OCI-LY7 (cell line): ENCODE results near the gene CABCOCO1. TPM values are rescaled to one million over a fixed set of nuclear protein-coding genes. Genes with fewer than 3 reads are reported as not detected.

Experiments used
- BruUV-seq: library from RNA; stranded (reverse); fragments of 400-500 nt; replicated peaks from 2 replicates; lab custom pipeline; 2021; lab: Mats Ljungman, UMichigan
- CTCF ChIA-PET: fragments of 300-600 bp; sonication (Branson Sonifier 250); formaldehyde crosslinking; loops from one replicate; lab custom pipeline; 2022; ENCODE audit warnings: antibody characterized with exemption; ENCODE audit not compliant: unreplicated experiment; lab: Charles Lee
- POLR2A ChIA-PET: fragments of 300-600 bp; sonication (Branson Sonifier 250); formaldehyde crosslinking; loops from one replicate; lab custom pipeline; 2022; ENCODE audit warnings: antibody characterized with exemption; lab: Charles Lee
- DNase-seq: peaks from one replicate; pipeline ENCODE4 v3.0.0-alpha.2; 2015; ENCODE audit warnings: low spot score
- H2AFZ ChIP-seq: fragments of 200-600 bp; sonication (generic), shearing (Covaris generic); 2 replicates; pipeline ENCODE4 v1.6.1; 2014; ENCODE audit warnings: mild to moderate bottlenecking, antibody characterized with exemption, low read length, moderate library complexity
- H3K27ac ChIP-seq: fragments of 200-600 bp; sonication (generic); 2 replicates; pipeline ENCODE4 v1.5.1; 2014; ENCODE audit warnings: mixed run types, low read depth, mild to moderate bottlenecking, moderate library complexity, low read length, inconsistent platforms; ENCODE audit not compliant: poor library complexity, severe bottlenecking
- H3K36me3 ChIP-seq: fragments of 200-600 bp; sonication (generic); 2 replicates; pipeline ENCODE4 v1.6.1; 2014; ENCODE audit warnings: mild to moderate bottlenecking, antibody characterized with exemption, low read length, moderate library complexity, mixed read lengths; ENCODE audit not compliant: insufficient read depth
- H3K4me1 ChIP-seq: fragments of 200-600 bp; sonication (generic); 2 replicates; pipeline ENCODE4 v1.5.1; 2014; ENCODE audit warnings: mild to moderate bottlenecking, low read length; ENCODE audit not compliant: insufficient read depth, poor library complexity, severe bottlenecking
- H3K4me2 ChIP-seq: fragments of 200-600 bp; sonication (generic); 2 replicates; pipeline ENCODE4 v1.6.1; 2014; ENCODE audit warnings: mild to moderate bottlenecking, low read length
- H3K4me3 ChIP-seq: fragments of 200-600 bp; sonication (generic); 2 replicates; pipeline ENCODE4 v1.5.1; 2014; ENCODE audit warnings: mild to moderate bottlenecking, low read depth, low read length; ENCODE audit not compliant: poor library complexity, severe bottlenecking
- H3K79me2 ChIP-seq: fragments of 200-600 bp; sonication (generic); 2 replicates; pipeline ENCODE4 v1.6.1; 2016; ENCODE audit warnings: low read depth, mild to moderate bottlenecking, low read length, moderate library complexity, mixed read lengths; ENCODE audit not compliant: insufficient read depth
- H3K9me2 ChIP-seq: fragments of 200-600 bp; sonication (generic); 2 replicates; pipeline ENCODE4 v1.6.1; 2016; ENCODE audit warnings: mild to moderate bottlenecking, low read length, mixed read lengths; ENCODE audit not compliant: insufficient read depth
- H3K9me3 ChIP-seq: fragments of 200-600 bp; sonication (generic); 2 replicates; pipeline ENCODE4 v1.6.1; 2014; ENCODE audit warnings: mild to moderate bottlenecking, mixed run types, low read length, mixed read lengths
- H4K20me1 ChIP-seq: fragments of 200-600 bp; sonication (generic); 2 replicates; pipeline ENCODE4 v1.6.1; 2014; ENCODE audit warnings: mild to moderate bottlenecking, antibody characterized with exemption, low read length, moderate library complexity, mixed read lengths; ENCODE audit not compliant: insufficient read depth
- CTCF ChIP-seq: fragments of 200-600 bp; sonication (generic); conservative IDR thresholded peaks from 2 replicates; pipeline ENCODE4 v1.5.1; 2014; ENCODE audit warnings: mild to moderate bottlenecking, antibody characterized with exemption, low read length, moderate library complexity, mixed read lengths
- EZH2phosphoT487 ChIP-seq: fragments of 200-600 bp; sonication (generic); IDR thresholded peaks from 2 replicates; pipeline ENCODE4 v1.6.1; 2018; ENCODE audit warnings: low read depth, borderline replicate concordance, mild to moderate bottlenecking, mixed run types, antibody characterized with exemption, low read length, moderate library complexity, mixed read lengths
- intact Hi-C: fragments of 100-400 bp; cut with micrococcal nuclease; formaldehyde crosslinking; loops from one replicate; pipeline ENCODE4 v1.10.0; 2022; ENCODE audit not compliant: unreplicated experiment
- total RNA-seq, 2 experiments: library from RNA; depleted of rRNA in 1 of 2; stranded (reverse); fragments of >200 nt in 1 of 2; shearing (Covaris generic) in 1 of 2; gene quantifications; 2 replicates each; pipeline ENCODE4 v1.2.3, GENCODE V29; 2014 to 2022

CABCOCO1 gene
- total RNA-seq, 2 experiments from 2014 or later = not detected

GRCh38 chr10:61692447-61693010 lies 29.8 kb downstream of the CABCOCO1 start:
- DNase-seq = no peak
- ChIA-PET CTCF (no interaction called here), POLR2A (interaction anchor here (0.9 kb wide), 1 partner anchor 414 kb away, joined by 3 read pairs; no protein-coding TSS in a partner anchor)
- Histone ChIP-seq H3K9me3 (no peaks in the 10 kb centered on the region), H3K4me3 (no peak overlapping the region), H4K20me1 (no peaks in the 10 kb centered on the region), H2AFZ (no peak overlapping the region), H3K36me3 (no peaks in the 10 kb centered on the region), H3K4me1 (no peaks in the 10 kb centered on the region), H3K4me2 (no peak overlapping the region), H3K9me2 (no peaks in the 10 kb centered on the region), H3K79me2 (no peaks in the 10 kb centered on the region), H3K27ac (no peak overlapping the region)
- intact Hi-C loops = no loop called here
- BruUV-seq = no TSS peak
- TF ChIP-seq CTCF = no peak
- no peak for TF ChIP-seq EZH2phosphoT487

- no peaks in the 10 kb centered on the region for H3K4me1 ChIP-seq
- no peak overlapping the region for H3K27ac ChIP-seq
- POLR2A ChIA-PET = no interaction called here
- no peak for TF ChIP-seq EZH2phosphoT487
- no peak for TF ChIP-seq CTCF
- no TSS peak for BruUV-seq
- H3K4me2 ChIP-seq = no peak overlapping the region
- H3K9me3 ChIP-seq = no peaks in the 10 kb centered on the region
- no peaks in the 10 kb centered on the region for H3K79me2 ChIP-seq
- no peak overlapping the region for H3K4me3 ChIP-seq
- H3K9me2 ChIP-seq = no peaks in the 10 kb centered on the region
- DNase-seq = no peak
- intact Hi-C loops = no loop called here
- no peak overlapping the region for H2AFZ ChIP-seq
- H3K36me3 ChIP-seq = no peaks in the 10 kb centered on the region
- CTCF ChIA-PET = no interaction called here
- no peaks in the 10 kb centered on the region for H4K20me1 ChIP-seq
Measured at GRCh38 chr10:61698968-61699655, 36.4 kb downstream of the CABCOCO1 start.
